ENCODE results near the gene RDH8.

RDH8 gene

GRCh38 chr19:9967326-9967725 lies 46.0 kb upstream of the RDH8 start:
- H3K4me3 ChIP-seq (ENCODE audit: low read depth, low read length, poor library complexity, severe bottlenecking): no peak overlapping the region
- H3K4me1 ChIP-seq (ENCODE audit: insufficient read depth, low read length, severe bottlenecking): no peaks in the 10 kb centered on the region
- H4K20me1 ChIP-seq (ENCODE audit: insufficient read depth, low read length): no peaks in the 10 kb centered on the region

GRCh38 chr19:9968820-9969687 lies 44.2 kb upstream of the RDH8 start:
- no peaks in the 10 kb centered on the region for H3K36me3 ChIP-seq (ENCODE audit: insufficient read depth, low read length)
- no peaks in the 10 kb centered on the region for H3K4me1 ChIP-seq (ENCODE audit: insufficient read depth, low read length, severe bottlenecking)
- H2AFZ ChIP-seq (ENCODE audit: low read length): no peak overlapping the region
- no peaks in the 10 kb centered on the region for H3K9me3 ChIP-seq (ENCODE audit: low read length)
- H3K79me2 ChIP-seq (ENCODE audit: insufficient read depth, low read length): no peaks in the 10 kb centered on the region
- H3K9me2 ChIP-seq (ENCODE audit: low read depth, low read length): no peaks in the 10 kb centered on the region
- no peak overlapping the region for H3K27ac ChIP-seq (ENCODE audit: low read depth, low read length, poor library complexity, severe bottlenecking)
- no peak for TF ChIP-seq CTCF (IDR thresholded peaks at IDR 0.05; ENCODE audit: low read length)
- H3K4me3 ChIP-seq (ENCODE audit: low read depth, low read length, poor library complexity, severe bottlenecking): no peak overlapping the region
- H3K9ac ChIP-seq (ENCODE audit: low read length): no peak overlapping the region
- no peaks in the 10 kb centered on the region for H3F3A ChIP-seq (ENCODE audit: insufficient read depth, low read length)
- no peaks in the 10 kb centered on the region for H4K20me1 ChIP-seq (ENCODE audit: insufficient read depth, low read length)
- H3K27me3 ChIP-seq (ENCODE audit: insufficient read depth, low read length): no peaks in the 10 kb centered on the region
- H3K4me2 ChIP-seq (ENCODE audit: low read length): no peak overlapping the region

More at GRCh38 chr19:9967326-9967725, 46.0 kb upstream of the RDH8 start:
- TF ChIP-seq EZH2 (IDR thresholded peaks at IDR 0.05; ENCODE audit: borderline replicate concordance, low read length) (no peak), CTCF (IDR thresholded peaks at IDR 0.05; ENCODE audit: low read length) (no peak)
- H3K9ac ChIP-seq (ENCODE audit: low read length): no peak overlapping the region
- no peak overlapping the region for H2AFZ ChIP-seq (ENCODE audit: low read length)
- H3K36me3 ChIP-seq (ENCODE audit: insufficient read depth, low read length): no peaks in the 10 kb centered on the region
- H3K27ac ChIP-seq (ENCODE audit: low read depth, low read length, poor library complexity, severe bottlenecking): no peak overlapping the region
- no peaks in the 10 kb centered on the region for H3K79me2 ChIP-seq (ENCODE audit: insufficient read depth, low read length)
- no peaks in the 10 kb centered on the region for H3K9me3 ChIP-seq (ENCODE audit: low read length)
- H3K9me2 ChIP-seq (ENCODE audit: low read depth, low read length): no peaks in the 10 kb centered on the region
- no peaks in the 10 kb centered on the region for H3F3A ChIP-seq (ENCODE audit: insufficient read depth, low read length)
- H3K27me3 ChIP-seq (ENCODE audit: insufficient read depth, low read length): no peaks in the 10 kb centered on the region
- H3K4me2 ChIP-seq (ENCODE audit: low read length): no peak overlapping the region

- Histone ChIP-seq H3K9ac (ENCODE audit: low read length) (no peak overlapping the region), H3K9me2 (ENCODE audit: low read depth, low read length) (no peaks in the 10 kb centered on the region), H3K9me3 (ENCODE audit: low read length) (no peaks in the 10 kb centered on the region), H4K20me1 (ENCODE audit: insufficient read depth, low read length) (no peaks in the 10 kb centered on the region), H3K36me3 (ENCODE audit: insufficient read depth, low read length) (no peaks in the 10 kb centered on the region), H3K27ac (ENCODE audit: low read depth, low read length, poor library complexity, severe bottlenecking) (no peak overlapping the region), H3K4me1 (ENCODE audit: insufficient read depth, low read length, severe bottlenecking) (no peaks in the 10 kb centered on the region), H3K4me2 (ENCODE audit: low read length) (no peak overlapping the region), H2AFZ (ENCODE audit: low read length) (no peak overlapping the region), H3F3A (ENCODE audit: insufficient read depth, low read length) (no peaks in the 10 kb centered on the region), H3K79me2 (ENCODE audit: insufficient read depth, low read length) (no peaks in the 10 kb centered on the region), H3K27me3 (ENCODE audit: insufficient read depth, low read length) (no peaks in the 10 kb centered on the region), H3K4me3 (ENCODE audit: low read depth, low read length, poor library complexity, severe bottlenecking) (no peak overlapping the region)
- no peak for TF ChIP-seq CTCF (IDR thresholded peaks at IDR 0.05; ENCODE audit: low read length)
Observed at GRCh38 chr19:9969688-9969975, 43.7 kb upstream of the RDH8 start.
